Measurements from ENCODE around the gene SCO2.

DNA sequence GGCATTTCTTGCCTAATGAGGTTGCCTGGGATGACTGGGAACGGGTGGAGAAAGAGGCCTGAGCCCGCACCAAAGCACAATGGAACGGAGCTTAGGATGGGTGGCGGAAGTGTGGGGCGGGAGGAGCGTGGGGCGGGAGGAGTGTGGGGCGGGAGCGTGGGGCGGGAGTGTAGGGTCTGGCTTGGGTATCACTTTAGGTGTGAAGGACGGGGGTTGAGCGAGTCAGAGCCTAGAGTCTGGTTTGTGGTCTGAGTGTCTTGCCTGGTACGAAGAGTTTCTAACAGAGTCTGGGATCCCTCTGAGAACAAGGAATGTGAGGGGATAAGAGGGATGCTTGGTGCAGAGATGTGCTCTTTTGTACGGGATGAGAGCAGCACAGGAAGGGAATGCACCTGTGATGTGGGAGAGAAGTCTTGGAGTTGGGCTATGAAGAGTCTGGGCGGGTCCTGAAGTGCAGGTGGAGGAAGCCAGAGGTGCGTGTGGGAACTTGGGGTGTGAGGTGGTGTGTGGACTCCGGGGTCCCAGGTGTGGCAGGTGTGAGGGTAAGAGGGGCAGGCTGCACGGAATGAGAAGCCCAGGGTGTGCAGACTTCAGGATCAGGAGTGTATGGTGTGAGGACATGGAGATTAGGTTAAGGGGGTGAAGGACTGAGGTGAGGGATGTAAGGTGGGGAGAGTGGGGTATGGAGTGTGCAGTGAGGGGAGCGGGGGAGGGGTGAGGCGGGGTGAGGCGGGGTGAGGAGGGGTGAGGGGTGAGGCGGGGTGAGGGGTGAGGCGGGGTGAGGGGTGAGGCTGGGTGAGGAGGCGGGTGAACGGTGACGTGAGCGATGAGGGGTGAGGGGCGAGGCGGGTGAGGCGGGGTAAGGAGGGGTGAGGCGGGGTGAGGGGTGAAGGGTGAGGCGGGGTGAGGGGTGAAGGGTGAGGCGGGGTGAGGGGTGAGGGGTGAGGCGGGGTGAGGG is 36.3 kb upstream of the SCO2 start:
- TF ChIP-seq EZH2 (IDR thresholded peaks at IDR 0.05) (no peak), SIN3A (IDR thresholded peaks at IDR 0.05; ENCODE audit: low read depth) (no peak), YY1 (IDR thresholded peaks at IDR 0.05; ENCODE audit: extremely low read depth, insufficient replicate concordance, low read depth, low read length) (no peak)

Data from HCT116 (cell line).